ENCODE results near the gene SLC5A1. TPM values are rescaled to one million over a fixed set of nuclear protein-coding genes. Genes with fewer than 3 reads are reported as not detected.

The SLC5A1 gene
- total and polyA plus RNA-seq, 9 of the 15 experiments (the other 6 are each of a cell fraction or from before 2014, with no cell fraction given): not detected

DNA sequence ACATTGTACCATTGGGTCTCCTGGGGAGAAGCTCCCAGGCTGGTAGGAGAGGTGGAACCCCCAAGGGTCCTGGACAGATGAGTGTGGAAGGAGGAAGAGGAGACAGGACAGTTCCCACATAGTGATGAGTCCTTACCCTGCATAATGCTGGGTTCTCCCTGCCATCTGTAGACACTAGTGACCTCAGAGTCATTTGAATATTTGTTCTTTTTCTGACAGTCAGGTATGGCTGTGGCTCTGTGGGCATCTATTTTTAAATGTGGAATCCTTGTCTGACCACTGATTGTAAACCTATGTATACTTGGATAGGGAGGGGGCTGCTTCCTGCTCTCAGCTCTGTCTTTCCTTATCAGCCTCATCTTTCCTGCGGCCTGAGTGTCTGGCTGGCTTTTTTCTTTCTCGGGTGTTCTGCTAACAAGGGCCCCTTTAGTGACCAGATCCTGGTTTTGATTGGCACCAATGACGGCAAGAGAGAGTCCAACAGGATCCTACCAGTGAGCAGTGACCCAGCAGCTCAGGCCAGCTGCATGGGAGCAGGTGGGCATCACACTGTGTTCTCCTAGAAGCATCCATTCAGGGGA is 2.6 kb upstream of the SLC5A1 start (continued):
- TF ChIP-seq ZNF134 (CRISPR knock-in tag; conservative IDR thresholded peaks at IDR 0.05): no peak
- TF ChIP-seq PRPF4 (IDR thresholded peaks at IDR 0.05; ENCODE audit: insufficient read depth, low read depth, low read length, poor library complexity, severe bottlenecking): no peak

DNA sequence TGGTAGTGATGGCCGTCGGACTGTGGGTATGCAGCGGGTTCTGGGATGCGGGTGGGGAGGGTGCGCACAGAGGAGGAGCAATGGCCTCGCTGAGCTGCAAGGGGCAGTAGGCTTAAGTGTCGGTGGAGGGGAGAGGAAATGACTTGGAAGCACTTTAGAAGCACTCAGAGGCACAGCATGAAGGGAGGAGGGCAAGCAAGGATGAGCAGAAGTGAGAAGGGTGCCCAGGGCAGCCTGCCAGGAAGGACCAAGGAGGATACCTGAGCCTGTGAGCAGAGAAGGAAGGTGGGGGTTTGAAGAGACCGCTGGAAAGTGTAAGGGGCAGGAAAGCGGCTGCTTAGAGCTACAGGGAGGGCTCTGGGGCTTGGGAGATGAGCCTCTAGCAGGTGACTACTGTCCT is 330 bp downstream of the SLC5A1 start:
- in situ Hi-C loops (cut with MboI) (no loop called here), intact Hi-C loops (cut with micrococcal nuclease) (no loop called here)
- FAIRE-seq (no peak), ATAC-seq (no peak), DNase-seq (ENCODE audit: extremely low read depth in 1 of 4, low spot score in 3 of 4) (no peak)
- no peak overlapping the region for H2AFZ ChIP-seq (ENCODE audit: low read depth, low read length)
- H3K79me2 ChIP-seq (ENCODE audit: control insufficient read depth, insufficient read depth, low read length): no peaks in the 10 kb centered on the region
- H3K9me3 ChIP-seq (replicated peaks; ENCODE audit: control insufficient read depth, insufficient read depth, low read depth, low read length): no peaks in the 10 kb centered on the region
- H3K4me2 ChIP-seq (ENCODE audit: insufficient read depth, low read length): no peak overlapping the region
- no peaks in the 10 kb centered on the region for H3K36me3 ChIP-seq (ENCODE audit: control insufficient read depth, insufficient read depth, low read length)
- H3K9ac ChIP-seq (ENCODE audit: insufficient read depth in 1 of 2, low read depth in 2 of 2, low read length in 2 of 2): no peak overlapping the region
- 1% methylated on average over 9 of the region's 9 CpGs for WGBS (ENCODE audit: insufficient coverage, low coverage, missing lambda C conversion rate)
- no peaks in the 10 kb centered on the region for H3K4me1 ChIP-seq (replicated peaks in 1 of 2; ENCODE audit: control insufficient read depth in 2 of 2, insufficient read depth in 2 of 2, low read length in 2 of 2)
- H3K9me1 ChIP-seq (ENCODE audit: control insufficient read depth, insufficient read depth, low read length): no peaks in the 10 kb centered on the region
- H4K20me1 ChIP-seq (replicated peaks; ENCODE audit: control insufficient read depth, insufficient read depth, low read length): no peaks in the 10 kb centered on the region
- no peak overlapping the region for H3K4me3 ChIP-seq
- ChIA-PET CTCF (ENCODE audit: low intra/inter-chr PET ratio) (no interaction called here), POLR2A (no interaction called here)
- H3K27ac ChIP-seq (ENCODE audit: extremely low read depth, low read depth, low read length): no peak overlapping the region
- no TSS peak for BruUV-seq (replicated peaks)
- TF ChIP-seq TRIM28 (IDR thresholded peaks at IDR 0.05) (no peak), DNMT1 (IDR thresholded peaks at IDR 0.05) (no peak), EZH2 (IDR thresholded peaks at IDR 0.05; ENCODE audit: borderline replicate concordance, low read depth, low read length) (no peak)
- TF ChIP-seq, protein P1, sequence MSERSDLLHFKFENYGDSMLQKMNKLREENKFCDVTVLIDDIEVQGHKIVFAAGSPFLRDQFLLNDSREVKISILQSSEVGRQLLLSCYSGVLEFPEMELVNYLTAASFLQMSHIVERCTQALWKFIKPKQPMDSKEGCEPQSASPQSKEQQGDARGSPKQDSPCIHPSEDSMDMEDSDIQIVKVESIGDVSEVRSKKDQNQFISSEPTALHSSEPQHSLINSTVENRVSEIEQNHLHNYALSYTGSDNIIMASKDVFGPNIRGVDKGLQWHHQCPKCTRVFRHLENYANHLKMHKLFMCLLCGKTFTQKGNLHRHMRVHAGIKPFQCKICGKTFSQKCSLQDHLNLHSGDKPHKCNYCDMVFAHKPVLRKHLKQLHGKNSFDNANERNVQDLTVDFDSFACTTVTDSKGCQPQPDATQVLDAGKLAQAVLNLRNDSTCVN (CRISPR knock-in tag; IDR thresholded peaks at IDR 0.05): no peak
- TF ChIP-seq, protein P2, sequence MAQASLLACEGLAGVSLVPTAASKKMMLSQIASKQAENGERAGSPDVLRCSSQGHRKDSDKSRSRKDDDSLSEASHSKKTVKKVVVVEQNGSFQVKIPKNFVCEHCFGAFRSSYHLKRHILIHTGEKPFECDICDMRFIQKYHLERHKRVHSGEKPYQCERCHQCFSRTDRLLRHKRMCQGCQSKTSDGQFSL (CRISPR knock-in tag; IDR thresholded peaks at IDR 0.05): no peak
- TF ChIP-seq, protein P2 (tag; IDR thresholded peaks at IDR 0.05): no peak
- H3K27me3 ChIP-seq (ENCODE audit: control insufficient read depth in 2 of 2, insufficient read depth in 2 of 2, low read length in 2 of 2): peaks cover 2 to 8% of the 10 kb centered on the region in 2 experiments; a peak in 2 of 5 replicates

Measured in K562 (cell line).